ENCODE measurements around the gene CDKL5. TPM values are rescaled to one million over a fixed set of nuclear protein-coding genes. Genes with fewer than 3 reads are reported as not detected.
A peak's percentile ranks its signal among the peaks of the same experiment; 100 is the strongest.
"Not testable (repeated sequence)": the region's sequence is repeated elsewhere in the genome, so short reads cannot be mapped to it uniquely, and the experiment has no call there.

The CDKL5 gene
- total RNA-seq, 1 donor from 2014 or later, result 20.7 TPM

DNA sequence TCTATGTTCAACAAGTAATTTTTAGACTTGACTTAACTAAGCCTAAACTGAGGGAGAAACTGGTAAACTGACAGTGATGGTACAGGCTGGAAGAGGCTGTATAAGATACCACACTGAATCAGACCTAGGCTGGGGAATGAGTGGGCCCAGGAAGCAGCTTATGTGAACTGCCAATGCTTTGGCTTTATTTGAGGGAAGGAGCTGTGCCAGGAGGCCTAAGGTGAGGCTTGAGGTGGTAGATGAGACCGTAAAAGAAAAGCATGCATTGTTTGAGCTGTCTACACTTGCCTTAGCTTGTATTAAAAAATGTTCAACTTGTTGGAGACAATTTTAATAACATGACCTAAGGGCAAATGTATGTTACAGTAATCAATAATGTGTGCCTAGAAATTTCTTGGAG is 150.3 kb downstream of the CDKL5 start:
- no peak for DNase-seq (ENCODE audit: low spot score)
- peaks cover 10% of the 10 kb centered on the region for H3K9me3 Mint-ChIP-seq (ENCODE audit: low read depth)

GRCh38 chrX:18577400-18577799 is 152.0 kb downstream of the CDKL5 start:
- H3K27ac Mint-ChIP-seq (ENCODE audit: unreplicated experiment), result no peak overlapping the region
- no peaks in the 10 kb centered on the region for H3K36me3 Mint-ChIP-seq (ENCODE audit: low read depth)
- no peaks in the 10 kb centered on the region for H3K27me3 Mint-ChIP-seq (ENCODE audit: low read depth)
- DNase-seq (ENCODE audit: low spot score), result no peak
- peaks cover 10% of the 10 kb centered on the region for H3K9me3 Mint-ChIP-seq (ENCODE audit: low read depth)
- no peak overlapping the region for H3K4me3 Mint-ChIP-seq (ENCODE audit: unreplicated experiment)
- TF ChIP-seq, protein P1, sequence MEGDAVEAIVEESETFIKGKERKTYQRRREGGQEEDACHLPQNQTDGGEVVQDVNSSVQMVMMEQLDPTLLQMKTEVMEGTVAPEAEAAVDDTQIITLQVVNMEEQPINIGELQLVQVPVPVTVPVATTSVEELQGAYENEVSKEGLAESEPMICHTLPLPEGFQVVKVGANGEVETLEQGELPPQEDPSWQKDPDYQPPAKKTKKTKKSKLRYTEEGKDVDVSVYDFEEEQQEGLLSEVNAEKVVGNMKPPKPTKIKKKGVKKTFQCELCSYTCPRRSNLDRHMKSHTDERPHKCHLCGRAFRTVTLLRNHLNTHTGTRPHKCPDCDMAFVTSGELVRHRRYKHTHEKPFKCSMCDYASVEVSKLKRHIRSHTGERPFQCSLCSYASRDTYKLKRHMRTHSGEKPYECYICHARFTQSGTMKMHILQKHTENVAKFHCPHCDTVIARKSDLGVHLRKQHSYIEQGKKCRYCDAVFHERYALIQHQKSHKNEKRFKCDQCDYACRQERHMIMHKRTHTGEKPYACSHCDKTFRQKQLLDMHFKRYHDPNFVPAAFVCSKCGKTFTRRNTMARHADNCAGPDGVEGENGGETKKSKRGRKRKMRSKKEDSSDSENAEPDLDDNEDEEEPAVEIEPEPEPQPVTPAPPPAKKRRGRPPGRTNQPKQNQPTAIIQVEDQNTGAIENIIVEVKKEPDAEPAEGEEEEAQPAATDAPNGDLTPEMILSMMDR (IDR thresholded peaks at IDR 0.05), result no peak
- peaks cover 17% of the 10 kb centered on the region for H3K4me1 Mint-ChIP-seq (ENCODE audit: low read depth)

More for the DNA sequence above, 150.3 kb downstream of the CDKL5 start:
- TF ChIP-seq, protein P1 (IDR thresholded peaks at IDR 0.05), result no peak
- Mint-ChIP-seq H3K27ac (ENCODE audit: unreplicated experiment) (no peak overlapping the region), H3K27me3 (ENCODE audit: low read depth) (no peaks in the 10 kb centered on the region), H3K4me1 (ENCODE audit: low read depth) (peaks cover 17% of the 10 kb centered on the region), H3K4me3 (ENCODE audit: unreplicated experiment) (no peak overlapping the region), H3K36me3 (ENCODE audit: low read depth) (no peaks in the 10 kb centered on the region)

GRCh38 chrX:18578546-18578945 is 153.1 kb downstream of the CDKL5 start:
- peaks cover 5% of the 10 kb centered on the region for H3K9me3 Mint-ChIP-seq (ENCODE audit: low read depth)
- no peaks in the 10 kb centered on the region for H3K27me3 Mint-ChIP-seq (ENCODE audit: low read depth)
- TF ChIP-seq, protein P1 (IDR thresholded peaks at IDR 0.05), result no peak
- H3K4me3 Mint-ChIP-seq (ENCODE audit: unreplicated experiment), result no peak overlapping the region
- H3K36me3 Mint-ChIP-seq (ENCODE audit: low read depth), result no peaks in the 10 kb centered on the region
- no peak for DNase-seq (ENCODE audit: low spot score)
- H3K27ac Mint-ChIP-seq (ENCODE audit: unreplicated experiment), result no peak overlapping the region
- peaks cover 24% of the 10 kb centered on the region for H3K4me1 Mint-ChIP-seq (ENCODE audit: low read depth)

- Mint-ChIP-seq H3K4me3 (ENCODE audit: unreplicated experiment) (no peak overlapping the region), H3K9me3 (ENCODE audit: low read depth) (no peaks in the 10 kb centered on the region), H3K36me3 (ENCODE audit: low read depth) (no peaks in the 10 kb centered on the region), H3K27me3 (ENCODE audit: low read depth) (no peaks in the 10 kb centered on the region), H3K4me1 (ENCODE audit: low read depth) (peaks cover 16% of the 10 kb centered on the region), H3K27ac (ENCODE audit: unreplicated experiment) (no peak overlapping the region)
- TF ChIP-seq, protein P1 (IDR thresholded peaks at IDR 0.05), result no peak
- no peak for DNase-seq (ENCODE audit: low spot score)
Measured at GRCh38 chrX:18579495-18579894, 154.1 kb downstream of the CDKL5 start.

- Mint-ChIP-seq H3K9me3 (ENCODE audit: low read depth) (no peaks in the 10 kb centered on the region), H3K36me3 (ENCODE audit: low read depth) (no peaks in the 10 kb centered on the region), H3K27ac (ENCODE audit: unreplicated experiment) (peak overlapping the region; percentile 17), H3K27me3 (ENCODE audit: low read depth) (no peaks in the 10 kb centered on the region), H3K4me3 (ENCODE audit: unreplicated experiment) (no peak overlapping the region), H3K4me1 (ENCODE audit: low read depth) (peaks cover 7% of the 10 kb centered on the region)
- no peak for DNase-seq (ENCODE audit: low spot score)
- TF ChIP-seq, protein P1 (IDR thresholded peaks at IDR 0.05), result no peak
Measured at GRCh38 chrX:18582910-18583493, 157.6 kb downstream of the CDKL5 start.

DNA sequence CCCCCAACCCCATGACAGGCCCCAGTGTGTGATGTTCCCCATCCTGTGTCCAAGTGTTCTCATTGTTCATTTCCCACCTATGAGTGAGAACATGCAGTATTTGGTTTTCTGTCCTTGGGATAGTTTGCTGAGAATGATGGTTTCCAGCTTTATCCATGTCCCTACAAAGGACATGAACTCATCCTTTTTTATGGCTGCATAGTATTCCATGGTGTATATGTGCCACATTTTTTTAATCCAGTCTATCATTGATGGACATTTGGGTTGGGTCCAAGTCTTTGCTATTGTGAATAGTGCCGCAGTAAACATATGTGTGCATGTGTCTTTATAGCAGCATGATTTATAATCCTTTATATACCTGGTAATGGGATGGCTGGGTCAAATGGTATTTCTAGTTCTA is 163.9 kb downstream of the CDKL5 start:
- not testable (repeated sequence) for H3K9me3 Mint-ChIP-seq (ENCODE audit: low read depth); H3K27ac Mint-ChIP-seq (ENCODE audit: unreplicated experiment); H3K27me3 Mint-ChIP-seq (ENCODE audit: low read depth); H3K4me3 Mint-ChIP-seq (ENCODE audit: unreplicated experiment); H3K4me1 Mint-ChIP-seq (ENCODE audit: low read depth); H3K36me3 Mint-ChIP-seq (ENCODE audit: low read depth); DNase-seq (ENCODE audit: low spot score)

Measured in chondrocyte (in vitro differentiated cells).